H1 (cell line): ENCODE data around the gene SYTL2. TPM values are rescaled to one million over a fixed set of nuclear protein-coding genes. Genes with fewer than 3 reads are reported as not detected.

ENCODE experiments used
- CTCF ChIA-PET: fragments of 300-600 bp; sonication (Branson Sonifier 250); formaldehyde crosslinking; loops from one replicate; lab custom pipeline; 2021; ENCODE audit not compliant: partially characterized antibody; lab: Charles Lee
- POLR2A ChIA-PET: fragments of 300-600 bp; sonication (Branson Sonifier 250); formaldehyde crosslinking; loops from one replicate; lab custom pipeline; 2021; ENCODE audit warnings: inconsistent platforms; ENCODE audit not compliant: partially characterized antibody; lab: Charles Lee
- DNase-seq, 2 experiments: peaks; one replicate each; pipeline versions ENCODE4 v3.0.0 to v3.0.0-alpha.2; 2010 to 2022; ENCODE audit warnings: low spot score in 2 of 2, low read depth in 1 of 2, mixed read lengths in 1 of 2
- FAIRE-seq: peaks from 2 replicates; lab custom pipeline; 2011; peaks lifted over from hg19 to GRCh38; lab: Jason Lieb, UNC
- H2AFZ ChIP-seq: 2 replicates; pipeline ENCODE4 v1.8.1; 2012; ENCODE audit warnings: low read length, inconsistent platforms
- H2AK5ac ChIP-seq: 2 replicates; pipeline ENCODE4 v1.6.1; 2013; ENCODE audit warnings: low read depth, low read length
- H2BK120ac ChIP-seq: replicated peaks from 2 replicates; pipeline ENCODE3; 2013; ENCODE audit warnings: low read depth, low read length, inconsistent platforms
- H2BK12ac ChIP-seq: 2 replicates; pipeline ENCODE4 v1.6.1; 2013; ENCODE audit warnings: low read depth, low read length
- H2BK15ac ChIP-seq: 2 replicates; pipeline ENCODE4 v1.6.1; 2013; ENCODE audit warnings: low read length
- H2BK20ac ChIP-seq: 2 replicates; pipeline ENCODE4 v1.6.1; 2013; ENCODE audit warnings: low read length
- H2BK5ac ChIP-seq: 2 replicates; pipeline ENCODE4 v1.6.1; 2013; ENCODE audit warnings: low read depth, low read length
- H3K14ac ChIP-seq: 2 replicates; pipeline ENCODE4 v1.6.1; 2013; ENCODE audit warnings: inconsistent platforms; ENCODE audit not compliant: insufficient read length
- H3K18ac ChIP-seq: 2 replicates; pipeline ENCODE4 v1.6.1; 2013; ENCODE audit warnings: low read length; ENCODE audit errors: extremely low read depth
- H3K23ac ChIP-seq: 2 replicates; pipeline ENCODE4 v1.6.1; 2013; ENCODE audit warnings: inconsistent platforms; ENCODE audit not compliant: insufficient read length
- H3K23me2 ChIP-seq: 2 replicates; pipeline ENCODE4 v1.6.1; 2013; ENCODE audit warnings: low read depth, low read length
- H3K27ac ChIP-seq: 2 replicates; pipeline ENCODE4 v1.6.1; 2011; ENCODE audit warnings: low read depth, low read length, inconsistent platforms
- H3K27me3 ChIP-seq, 4 experiments: replicated peaks in 1 of 4; 1 replicate in 1 of 4; 2 replicates in 3 of 4; pipeline versions ENCODE4 v1.6.1 to v1.8.1; 2011 to 2013; ENCODE audit warnings: low read length in 3 of 4, mild to moderate bottlenecking in 3 of 4, inconsistent platforms in 2 of 4, mixed read lengths in 2 of 4, moderate library complexity in 1 of 4; ENCODE audit not compliant: control insufficient read depth in 3 of 4, insufficient read depth in 3 of 4; ENCODE audit errors: extremely low read depth in 1 of 4
- H3K36me3 ChIP-seq, 4 experiments: 2 replicates each; pipeline versions ENCODE4 v1.6.1 to v1.8.1; 2011 to 2013; ENCODE audit warnings: mild to moderate bottlenecking in 4 of 4, low read length in 3 of 4, moderate library complexity in 2 of 4, control low read depth in 1 of 4, inconsistent platforms in 1 of 4; ENCODE audit not compliant: insufficient read depth in 4 of 4, control insufficient read depth in 2 of 4
- H3K4ac ChIP-seq: replicated peaks from 2 replicates; pipeline ENCODE3; 2013; ENCODE audit warnings: low read length, low read depth, mixed read lengths, inconsistent platforms; ENCODE audit not compliant: insufficient read length
- H3K4me1 ChIP-seq, 4 experiments: replicated peaks in 1 of 4; 1 replicate in 1 of 4; 2 replicates in 3 of 4; pipeline versions ENCODE4 v1.6.1 to v1.8.1; 2011 to 2013; ENCODE audit warnings: low read length in 3 of 4, inconsistent platforms in 2 of 4, mixed read lengths in 1 of 4; ENCODE audit not compliant: insufficient read depth in 4 of 4, control insufficient read depth in 3 of 4
- H3K4me2 ChIP-seq, 2 experiments: 2 replicates each; pipeline versions ENCODE4 v1.6.1 to v1.8.1; 2011 to 2013; ENCODE audit warnings: low read depth in 2 of 2, low read length in 2 of 2, control low read depth in 1 of 2, inconsistent platforms in 1 of 2, mild to moderate bottlenecking in 1 of 2; ENCODE audit not compliant: insufficient read depth in 1 of 2
- H3K4me3 ChIP-seq, 4 experiments: fragments of 200-600, 300-600 bp in 1 of 4; sonication (generic), shearing (Covaris generic), sonication (Bioruptor Twin) in 1 of 4; 2 replicates each; pipeline versions ENCODE4 v1.5.1 to v1.8.1; 2011 to 2016; ENCODE audit warnings: low read length in 4 of 4, low read depth in 3 of 4, control low read depth in 2 of 4, inconsistent platforms in 2 of 4, mild to moderate bottlenecking in 2 of 4, mixed read lengths in 1 of 4, moderate library complexity in 1 of 4; ENCODE audit not compliant: insufficient read depth in 2 of 4; ENCODE audit errors: extremely low read depth in 1 of 4
- H3K56ac ChIP-seq: replicated peaks from 2 replicates; pipeline ENCODE3; 2013; ENCODE audit warnings: low read depth, mild to moderate bottlenecking, mixed read lengths, low read length, inconsistent platforms; ENCODE audit not compliant: insufficient read length
- H3K79me1 ChIP-seq: 2 replicates; pipeline ENCODE4 v1.6.1; 2013; ENCODE audit warnings: low read depth, low read length, control low read depth
- H3K79me2 ChIP-seq, 2 experiments: 2 replicates each; pipeline versions ENCODE4 v1.6.1 to v1.8.1; 2012 to 2013; ENCODE audit warnings: low read length in 2 of 2, mild to moderate bottlenecking in 2 of 2, inconsistent platforms in 1 of 2; ENCODE audit not compliant: insufficient read depth in 2 of 2, control insufficient read depth in 1 of 2
- H3K9ac ChIP-seq, 4 experiments: replicated peaks in 1 of 4; 1 replicate in 1 of 4; 2 replicates in 3 of 4; pipeline versions ENCODE4 v1.6.1 to v1.8.1; 2011 to 2013; ENCODE audit warnings: low read depth in 3 of 4, low read length in 3 of 4, control low read depth in 2 of 4, mild to moderate bottlenecking in 2 of 4, moderate library complexity in 2 of 4, inconsistent platforms in 1 of 4; ENCODE audit errors: extremely low read depth in 1 of 4
- H3K9me3 ChIP-seq, 2 experiments: 2 replicates each; pipeline versions ENCODE4 v1.6.1 to v1.8.1; 2012 to 2013; ENCODE audit warnings: mild to moderate bottlenecking in 2 of 2, moderate library complexity in 2 of 2, control low read depth in 1 of 2, inconsistent platforms in 1 of 2, low read depth in 1 of 2, low read length in 1 of 2, mixed read lengths in 1 of 2; ENCODE audit not compliant: insufficient read depth in 2 of 2
- H4K20me1 ChIP-seq, 2 experiments: replicated peaks in 1 of 2; 2 replicates each; pipeline versions ENCODE3 to v1.8.1; 2011 to 2013; ENCODE audit warnings: inconsistent platforms in 2 of 2, low read length in 2 of 2, mild to moderate bottlenecking in 1 of 2; ENCODE audit not compliant: insufficient read depth in 2 of 2, control insufficient read depth in 1 of 2
- H4K5ac ChIP-seq: 2 replicates; pipeline ENCODE4 v1.6.1; 2013; ENCODE audit warnings: low read length, low read depth, mixed read lengths, inconsistent platforms; ENCODE audit not compliant: insufficient read length
- H4K8ac ChIP-seq: 2 replicates; pipeline ENCODE4 v1.8.0; 2013; ENCODE audit warnings: mild to moderate bottlenecking, moderate library complexity, low read length, inconsistent platforms; ENCODE audit not compliant: insufficient read depth; ENCODE audit errors: extremely low read depth
- H4K91ac ChIP-seq: replicated peaks from 2 replicates; pipeline ENCODE3; 2013; ENCODE audit warnings: low read length, mixed read lengths, inconsistent platforms; ENCODE audit not compliant: insufficient read length
- CREB1 ChIP-seq: IDR thresholded peaks from 2 replicates; pipeline ENCODE4 v1.6.1; 2012; ENCODE audit warnings: inconsistent platforms
- GTF2F1 ChIP-seq: IDR thresholded peaks from 2 replicates; pipeline ENCODE4 v1.6.1; 2012; ENCODE audit warnings: low read depth, low read length, improper control_type of control experiment, borderline replicate concordance
- JUN ChIP-seq: IDR thresholded peaks from 2 replicates; pipeline ENCODE4 v1.6.1; 2011; ENCODE audit warnings: low read depth, mild to moderate bottlenecking, improper control_type of control experiment, low read length
- NRF1 ChIP-seq: IDR thresholded peaks from 2 replicates; pipeline ENCODE4 v1.6.1; 2011; ENCODE audit warnings: mild to moderate bottlenecking, low read depth, low read length, improper control_type of control experiment
- PHF8 ChIP-seq: fragments of 200-600 bp; sonication (generic); conservative IDR thresholded peaks from 2 replicates; pipeline ENCODE4 v1.7.1; 2012; ENCODE audit warnings: low read depth, mild to moderate bottlenecking, inconsistent platforms, low read length, moderate library complexity
- POLR2AphosphoS5 ChIP-seq: IDR thresholded peaks from 2 replicates; pipeline ENCODE4 v1.6.1; 2011; ENCODE audit warnings: low read depth, low read length
- RAD21 ChIP-seq, 2 experiments: IDR thresholded peaks in 1 of 2; conservative IDR thresholded peaks in 1 of 2; 2 replicates each; pipeline ENCODE4 v1.6.1; 2011; ENCODE audit warnings: low read depth in 2 of 2, low read length in 2 of 2, improper control_type of control experiment in 1 of 2, inconsistent platforms in 1 of 2, mild to moderate bottlenecking in 1 of 2, moderate library complexity in 1 of 2
- SP2 ChIP-seq: IDR thresholded peaks from 2 replicates; pipeline ENCODE4 v1.6.1; 2012; ENCODE audit warnings: mild to moderate bottlenecking, low read length, inconsistent platforms
- SP4 ChIP-seq: IDR thresholded peaks from 2 replicates; pipeline ENCODE4 v1.6.1; 2012; ENCODE audit warnings: low read length, inconsistent platforms
- TBP ChIP-seq: IDR thresholded peaks from 2 replicates; pipeline ENCODE4 v1.6.1; 2011; ENCODE audit warnings: low read depth, low read length, improper control_type of control experiment
- WGBS, 2 experiments: shearing (Covaris generic) in 1 of 2; methylation state at CpG; one replicate each; pipeline versions ENCODE4 v1.1.6 to v1.1.7; 2013 to 2015; ENCODE audit warnings: low lambda C conversion rate in 2 of 2, mixed read lengths in 2 of 2, inconsistent platforms in 1 of 2, low coverage in 1 of 2, missing lambda C conversion rate in 1 of 2; ENCODE audit not compliant: insufficient replicate concordance in 2 of 2, insufficient coverage in 1 of 2, insufficient read length in 1 of 2; ENCODE audit errors: extremely low coverage in 1 of 2, missing lambda C conversion rate in 1 of 2; 5-methylcytosine and 5-hydroxymethylcytosine counted together
- polyA plus RNA-seq, 7 experiments: library from polyadenylated mRNA; depleted of rRNA in 3 of 7; stranded (reverse) in 5 of 7; unstranded in 2 of 7; fragments of >200 nt in 5 of 7; fragments of 200-250 nt in 2 of 7; gene quantifications; 1 replicate in 5 of 7; 2 replicates in 1 of 7; 4 replicates in 1 of 7; pipeline versions ENCODE4 v1.2.1 to v1.2.3, GENCODE V29; 2011 to 2013; ENCODE audit warnings: missing spikeins in 2 of 7, mixed read lengths in 2 of 7
- total RNA-seq: library from RNA; stranded (reverse); fragmentation: NEBNext Ultra II Directional; extraction: Animal tissue kit (Norgen Biotek cat#: 25700); gene quantifications from 2 replicates; pipeline ENCODE4 v1.2.1, GENCODE V29; 2021

Gene SYTL2
- total and polyA plus RNA-seq, 2 of the 8 experiments (the other 6 are each of a cell fraction or from before 2014, with no cell fraction given) = 1.3 to 9.1 TPM

GRCh38 chr11:85745626-85746025 lies 65.3 kb downstream of the SYTL2 start:
- Histone ChIP-seq H3K4me1 (peaks cover 4 to 12% (median 8%) of the 10 kb centered on the region in 4 experiments; a peak in 6 of 7 replicates), H2BK15ac (no peak overlapping the region), H3K23me2 (no peaks in the 10 kb centered on the region), H3K4me3 (no peak overlapping the region), H3K23ac (no peak overlapping the region), H4K20me1 (no peaks in the 10 kb centered on the region), H4K91ac (no peak overlapping the region), H3K9me3 (no peaks in the 10 kb centered on the region), H3K4ac (no peak overlapping the region), H2BK20ac (no peak overlapping the region), H3K56ac (no peak overlapping the region), H3K79me2 (no peaks in the 10 kb centered on the region), H3K18ac (no peak overlapping the region), H3K27ac (no peak overlapping the region), H2AK5ac (no peak overlapping the region), H3K9ac (no peak overlapping the region), H2BK12ac (no peak overlapping the region), H3K4me2 (no peak overlapping the region), H3K36me3 (no peaks in the 10 kb centered on the region), H2BK5ac (no peak overlapping the region), H3K79me1 (no peaks in the 10 kb centered on the region), H2BK120ac (no peak overlapping the region), H4K5ac (no peak overlapping the region), H2AFZ (no peak overlapping the region), H3K27me3 (no peaks in the 10 kb centered on the region), H3K14ac (no peak overlapping the region), H4K8ac (no peak overlapping the region)
- FAIRE-seq (no peak), DNase-seq (no peak)
- CTCF ChIA-PET = interaction anchor here (1.2 to 1.5 kb wide), 2 partner anchors 9 to 10 kb away, joined by 4 to 5 read pairs; no protein-coding TSS in a partner anchor
- no peak for TF ChIP-seq PHF8
- TF ChIP-seq CREB1 = no peak
- no peak for TF ChIP-seq SP4
- TF ChIP-seq TBP = no peak
- TF ChIP-seq NRF1 = no peak
- no peak for TF ChIP-seq SP2
- TF ChIP-seq POLR2AphosphoS5 = no peak
- TF ChIP-seq RAD21 (IDR thresholded peaks at IDR 0.05 in 1 of 2, conservative IDR thresholded peaks at IDR 0.05 in 1 of 2; ENCODE audit: low read depth in 2 of 2, low read length in 2 of 2) = no peak
- no peak for TF ChIP-seq JUN
- TF ChIP-seq GTF2F1 = no peak
- 82% methylated on average over 3 of the region's 3 CpGs; no CpG with 5 or more reads in 1 of the 2 experiments for WGBS, 2 experiments
- POLR2A ChIA-PET = no interaction called here
